Hepatocyte (in vitro differentiated cells): ENCODE data around the gene PTPRN2.

Experiments
- CTCF ChIP-seq: fragments of 200-600 bp; sonication (generic); IDR thresholded peaks from 2 replicates; pipeline ENCODE4 v1.5.1; 2016; ENCODE audit warnings: antibody characterized with exemption, mild to moderate bottlenecking; ENCODE audit not compliant: poor library complexity
- EZH2 ChIP-seq: fragments of 200-600 bp; sonication (generic); IDR thresholded peaks from 2 replicates; pipeline ENCODE4 v1.6.1; 2016; ENCODE audit warnings: antibody characterized with exemption, mild to moderate bottlenecking, borderline replicate concordance

- TF ChIP-seq CTCF (no peak), EZH2 (no peak)
Observed at GRCh38 chr7:157892751-157893523, 694.7 kb downstream of the PTPRN2 start.
